ENCODE measurements around the gene NCAM1. TPM values are rescaled to one million over a fixed set of nuclear protein-coding genes. Genes with fewer than 3 reads are reported as not detected.
"Not testable (repeated sequence)": the region's sequence is repeated elsewhere in the genome, so short reads cannot be mapped to it uniquely, and the experiment has no call there.

NCAM1 gene
- total RNA-seq, 4 donors from 2014 or later: 7.2 to 18.6 (median 14.4) TPM

GRCh38 chr11:113295993-113296392, 334.8 kb downstream of the NCAM1 start:
- no peak overlapping the region for H3K27ac ChIP-seq
- in situ Hi-C loops (cut with MboI; ENCODE audit: low pct_ligation_motif_present in 1 of 4, low pct_unique_long_range_greater_than_20kb in 1 of 4, low sequenced_read_pairs in 3 of 4) (loop anchor here in 3 of 4 donors (25.0 kb wide), 2 partner anchors 1009 to 1084 kb away; no protein-coding TSS in a partner anchor), intact Hi-C loops (cut with DNase I; ENCODE audit: low total_unique reads) (no loop called here)
- H3K9me3 ChIP-seq: no peaks in the 10 kb centered on the region
- peaks cover 3% of the 10 kb centered on the region for H3K27me3 ChIP-seq
- 85 to 88% methylated on average over 4 to 7 of the region's 7 CpGs for WGBS, 2 donors (ENCODE audit: low coverage in 1 of 2)
- no peak overlapping the region for H3K4me3 ChIP-seq
- no peaks in the 10 kb centered on the region for H3K36me3 ChIP-seq
- TF ChIP-seq POLR2AphosphoS5 (IDR thresholded peaks at IDR 0.05) (no peak), POLR2A (IDR thresholded peaks at IDR 0.05) (no peak), EP300 (IDR thresholded peaks at IDR 0.05; ENCODE audit: low read depth) (no peak)
- TF ChIP-seq, protein P1, sequence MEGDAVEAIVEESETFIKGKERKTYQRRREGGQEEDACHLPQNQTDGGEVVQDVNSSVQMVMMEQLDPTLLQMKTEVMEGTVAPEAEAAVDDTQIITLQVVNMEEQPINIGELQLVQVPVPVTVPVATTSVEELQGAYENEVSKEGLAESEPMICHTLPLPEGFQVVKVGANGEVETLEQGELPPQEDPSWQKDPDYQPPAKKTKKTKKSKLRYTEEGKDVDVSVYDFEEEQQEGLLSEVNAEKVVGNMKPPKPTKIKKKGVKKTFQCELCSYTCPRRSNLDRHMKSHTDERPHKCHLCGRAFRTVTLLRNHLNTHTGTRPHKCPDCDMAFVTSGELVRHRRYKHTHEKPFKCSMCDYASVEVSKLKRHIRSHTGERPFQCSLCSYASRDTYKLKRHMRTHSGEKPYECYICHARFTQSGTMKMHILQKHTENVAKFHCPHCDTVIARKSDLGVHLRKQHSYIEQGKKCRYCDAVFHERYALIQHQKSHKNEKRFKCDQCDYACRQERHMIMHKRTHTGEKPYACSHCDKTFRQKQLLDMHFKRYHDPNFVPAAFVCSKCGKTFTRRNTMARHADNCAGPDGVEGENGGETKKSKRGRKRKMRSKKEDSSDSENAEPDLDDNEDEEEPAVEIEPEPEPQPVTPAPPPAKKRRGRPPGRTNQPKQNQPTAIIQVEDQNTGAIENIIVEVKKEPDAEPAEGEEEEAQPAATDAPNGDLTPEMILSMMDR (IDR thresholded peaks at IDR 0.05): no peak
- no peaks in the 10 kb centered on the region for H3K4me1 ChIP-seq
- DNase-seq: no peak

DNA sequence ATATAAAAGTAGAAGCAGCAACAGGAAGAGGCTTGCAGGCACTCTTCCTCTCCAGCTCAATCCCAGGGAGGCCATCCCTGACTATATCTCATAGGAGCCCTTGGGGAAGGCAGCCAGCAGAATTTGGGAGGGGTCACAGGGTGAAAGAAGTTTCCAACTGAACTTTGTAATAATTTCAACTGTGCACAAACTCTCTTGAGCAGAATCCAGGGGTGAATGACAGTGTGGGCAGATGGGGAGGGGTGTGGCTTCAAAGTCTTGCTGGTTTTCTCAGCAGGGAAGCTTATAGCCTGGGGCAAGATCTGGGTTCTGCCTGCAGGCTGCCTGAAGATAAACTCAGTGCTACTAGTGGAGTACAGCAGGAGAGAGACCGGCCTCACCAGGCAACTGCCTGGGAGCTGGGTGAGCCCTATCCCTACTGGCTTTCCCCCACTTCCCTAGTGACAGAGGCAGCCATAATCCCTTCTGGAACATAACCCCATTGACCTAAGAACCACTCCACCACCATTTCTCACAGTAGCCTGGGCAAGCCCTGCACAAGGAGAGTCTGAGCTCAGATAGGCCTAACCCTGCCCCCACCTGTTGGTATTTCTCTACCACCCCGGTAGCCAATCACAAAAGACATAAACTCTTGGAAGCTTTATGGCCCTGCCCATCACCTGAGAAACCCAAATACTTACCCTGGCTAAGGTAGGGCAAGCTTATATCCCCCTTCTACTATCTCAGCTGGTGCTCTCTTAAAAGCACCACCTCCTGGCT, 335.4 kb downstream of the NCAM1 start:
- Histone ChIP-seq H3K36me3 (no peaks in the 10 kb centered on the region), H3K4me3 (no peak overlapping the region), H3K4me1 (no peaks in the 10 kb centered on the region), H3K27ac (no peak overlapping the region), H3K9me3 (no peaks in the 10 kb centered on the region), H3K27me3 (peaks cover 3% of the 10 kb centered on the region)
- TF ChIP-seq, protein P1 (IDR thresholded peaks at IDR 0.05): no peak
- TF ChIP-seq EP300 (IDR thresholded peaks at IDR 0.05; ENCODE audit: low read depth): no peak
- no peak for TF ChIP-seq POLR2A (IDR thresholded peaks at IDR 0.05)
- no peak for TF ChIP-seq POLR2AphosphoS5 (IDR thresholded peaks at IDR 0.05)
- 83% methylated on average over 2 of the region's 2 CpGs; no CpG with 5 or more reads in 1 of the 2 donors for WGBS, 2 donors (ENCODE audit: low coverage in 1 of 2)
- intact Hi-C loops (cut with DNase I; ENCODE audit: low total_unique reads): no loop called here
- no peak for DNase-seq
- in situ Hi-C loops (cut with MboI; ENCODE audit: low pct_ligation_motif_present in 1 of 4, low pct_unique_long_range_greater_than_20kb in 1 of 4, low sequenced_read_pairs in 3 of 4): loop anchor here in 3 of 4 donors (25.0 kb wide), 2 partner anchors 1009 to 1084 kb away; no protein-coding TSS in a partner anchor

- intact Hi-C loops (cut with DNase I; ENCODE audit: low total_unique reads); H3K27me3 ChIP-seq; H3K36me3 ChIP-seq; H3K4me3 ChIP-seq; H3K27ac ChIP-seq; DNase-seq; H3K9me3 ChIP-seq; H3K4me1 ChIP-seq: not testable (repeated sequence)
- in situ Hi-C loops (cut with MboI; ENCODE audit: low pct_ligation_motif_present in 1 of 4, low pct_unique_long_range_greater_than_20kb in 1 of 4, low sequenced_read_pairs in 3 of 4): loop anchor here in 3 of 4 donors (25.0 kb wide), 2 partner anchors 1011 to 1086 kb away; no protein-coding TSS in a partner anchor
- WGBS, 2 donors (ENCODE audit: low coverage in 1 of 2): 85 to 100% methylated on average over 2 to 3 of the region's 3 CpGs
Observed at GRCh38 chr11:113298496-113298895, 337.3 kb downstream of the NCAM1 start.

DNA sequence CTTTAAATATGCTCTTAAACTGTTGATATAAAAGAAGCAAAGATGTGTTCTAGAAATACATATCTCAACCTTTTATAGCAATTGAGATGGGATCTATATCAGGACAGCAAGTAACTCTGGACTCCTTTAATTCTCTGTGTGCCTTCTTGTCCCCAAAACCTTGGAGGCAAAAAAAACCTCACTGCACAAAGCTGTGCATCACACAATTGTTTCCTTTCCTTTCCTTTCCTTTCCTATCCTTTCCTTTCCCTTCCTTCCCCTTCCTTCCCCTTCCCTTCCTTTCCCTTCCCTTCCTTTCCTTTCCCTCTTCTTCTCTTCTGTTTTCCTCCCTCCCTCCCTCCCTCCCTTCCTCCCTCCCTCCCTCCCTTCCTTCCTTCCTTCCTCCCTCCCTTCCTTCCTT, 343.7 kb downstream of the NCAM1 start:
- Histone ChIP-seq H3K4me1 (no peaks in the 10 kb centered on the region), H3K36me3 (no peaks in the 10 kb centered on the region), H3K9me3 (no peaks in the 10 kb centered on the region), H3K27ac (no peak overlapping the region), H3K4me3 (no peak overlapping the region), H3K27me3 (no peaks in the 10 kb centered on the region)
- in situ Hi-C loops (cut with MboI; ENCODE audit: low pct_ligation_motif_present in 1 of 4, low pct_unique_long_range_greater_than_20kb in 1 of 4, low sequenced_read_pairs in 3 of 4) (loop anchor here (5.0 to 25.0 kb wide), 4 partner anchors 227 to 490 kb away; no protein-coding TSS in a partner anchor), intact Hi-C loops (cut with DNase I; ENCODE audit: low total_unique reads) (loop anchor here (5.0 to 10.0 kb wide), 2 partner anchors 227 to 430 kb away; no protein-coding TSS in a partner anchor)
- DNase-seq: no peak
- no peak for TF ChIP-seq POLR2AphosphoS5 (IDR thresholded peaks at IDR 0.05)
- TF ChIP-seq POLR2A (IDR thresholded peaks at IDR 0.05): no peak
- TF ChIP-seq, protein P1 (IDR thresholded peaks at IDR 0.05): no peak
- no peak for TF ChIP-seq EP300 (IDR thresholded peaks at IDR 0.05; ENCODE audit: low read depth)

Measured in transverse colon (tissue), 4 donors.